ENCODE results near the gene ZNF529. TPM values are rescaled to one million over a fixed set of nuclear protein-coding genes. Genes with fewer than 3 reads are reported as not detected.

Gene ZNF529
- total and polyA plus RNA-seq, 2 of the 13 experiments (the other 11 are each of a cell fraction or from before 2014, with no cell fraction given): 9.3 to 10.6 TPM

GRCh38 chr19:36528194-36528920 lies 44.7 kb downstream of the ZNF529 start, which contains the start of gene ZNF260 (continued):
- no peak for TF ChIP-seq ZBTB44 (CRISPR knock-in tag; IDR thresholded peaks at IDR 0.05)
- no peak for TF ChIP-seq ZNF615 (CRISPR knock-in tag; IDR thresholded peaks at IDR 0.05; ENCODE audit: borderline replicate concordance)
- TF ChIP-seq NR1H2 (CRISPR knock-in tag; IDR thresholded peaks at IDR 0.05; ENCODE audit: borderline replicate concordance, low read depth): no peak
- TF ChIP-seq HNRNPH1 (optimal IDR thresholded peaks at IDR 0.05; ENCODE audit: low read depth, low read length): no peak
- TF ChIP-seq SIX1 (CRISPR knock-in tag; IDR thresholded peaks at IDR 0.05; ENCODE audit: borderline replicate concordance): no peak
- TF ChIP-seq PRDM4 (CRISPR knock-in tag; IDR thresholded peaks at IDR 0.05; ENCODE audit: borderline replicate concordance): no peak
- no peak for TF ChIP-seq ZNF446 (CRISPR knock-in tag; IDR thresholded peaks at IDR 0.05)
- peak; percentile 90 for TF ChIP-seq E2F1 (CRISPR knock-in tag; IDR thresholded peaks at IDR 0.05)
- TF ChIP-seq ZSCAN5A (CRISPR knock-in tag; IDR thresholded peaks at IDR 0.05; ENCODE audit: borderline replicate concordance): no peak
- no peak for TF ChIP-seq JARID2 (CRISPR knock-in tag; IDR thresholded peaks at IDR 0.05; ENCODE audit: insufficient replicate concordance)
- TF ChIP-seq ETS1 (CRISPR knock-in tag; IDR thresholded peaks at IDR 0.05): no peak
- TF ChIP-seq CTCF (CRISPR knock-in tag; IDR thresholded peaks at IDR 0.05): 0 out of 2 replicates have a peak, but pooled peaks have one; percentile 3
- no peak for TF ChIP-seq NAIF1 (CRISPR knock-in tag; IDR thresholded peaks at IDR 0.05; ENCODE audit: borderline replicate concordance)
- TF ChIP-seq MTERF4 (CRISPR knock-in tag; IDR thresholded peaks at IDR 0.05): no peak

Data from HepG2 (cell line).